BLaER1 treated with 17β-estradiol and CSF1 and Interleukin-3, amounts not matched to agents 10 nM and 100 nM (cell line): ENCODE data around the gene ZYG11B.
"Not testable (repeated sequence)": the region's sequence is repeated elsewhere in the genome, so short reads cannot be mapped to it uniquely, and the experiment has no call there.

Experiments
- H3K27ac ChIP-seq, 11 experiments: shearing (Covaris generic); formaldehyde crosslinking; 2 replicates each; pipeline ENCODE4 v1.8.1; 2022
- H3K27me3 ChIP-seq, 11 experiments: shearing (Covaris generic); formaldehyde crosslinking; 2 replicates each; pipeline ENCODE4 v1.8.1; 2022
- H3K36me3 ChIP-seq, 11 experiments: shearing (Covaris generic); formaldehyde crosslinking; 2 replicates each; pipeline ENCODE4 v1.8.1; 2022
- H3K4me1 ChIP-seq, 10 experiments: shearing (Covaris generic); formaldehyde crosslinking; 2 replicates each; pipeline ENCODE4 v1.8.1; 2022
- H3K4me2 ChIP-seq, 11 experiments: shearing (Covaris generic); formaldehyde crosslinking; 2 replicates each; pipeline ENCODE4 v1.8.1; 2022
- H3K4me3 ChIP-seq, 10 experiments: shearing (Covaris generic); formaldehyde crosslinking; 2 replicates each; pipeline ENCODE4 v1.8.1; 2022
- H3K9ac ChIP-seq, 11 experiments: shearing (Covaris generic); formaldehyde crosslinking; 2 replicates each; pipeline ENCODE4 v1.8.1; 2022
- H3K9me3 ChIP-seq, 11 experiments: shearing (Covaris generic); formaldehyde crosslinking; replicated peaks in 1 of 11; 2 replicates each; pipeline ENCODE4 v1.8.1; 2022
- H4K20me1 ChIP-seq, 11 experiments: shearing (Covaris generic); formaldehyde crosslinking; 2 replicates each; pipeline ENCODE4 v1.8.1; 2022
- Cebpa-rat ChIP-seq, 11 experiments: shearing (Covaris generic); IDR thresholded peaks; 2 replicates each; pipeline ENCODE4 v1.8.1; 2022

The ZYG11B gene

DNA sequence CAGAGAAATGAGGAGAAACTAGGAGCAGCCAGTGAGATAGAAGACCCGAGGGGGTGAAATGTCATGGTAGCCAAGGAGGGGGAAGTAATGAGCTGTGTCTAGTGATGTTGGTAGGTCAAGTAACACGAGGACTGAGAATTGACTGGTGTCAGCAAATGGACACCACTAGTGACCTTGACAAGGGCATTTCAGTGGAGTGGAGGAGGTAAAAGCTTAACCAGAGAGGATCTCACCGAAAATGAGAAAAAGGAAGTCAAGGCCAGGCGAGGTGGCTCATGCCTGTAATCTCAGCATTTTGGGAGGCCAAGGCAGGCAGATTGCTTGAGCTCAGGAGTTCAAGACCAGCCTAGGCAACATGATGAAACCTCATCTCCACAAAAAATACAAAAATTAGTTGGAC, 3.0 kb upstream of the ZYG11B start:
- peaks cover 0 to 16% (median 9%) of the 10 kb centered on the region in 11 experiments; a peak in 12 of 22 replicates for H4K20me1 ChIP-seq
- TF ChIP-seq Cebpa-rat (IDR thresholded peaks at IDR 0.05): no peak
- H3K27ac ChIP-seq: no peak overlapping the region
- no peak overlapping the region for H3K9ac ChIP-seq
- no peaks in the 10 kb centered on the region for H3K9me3 ChIP-seq
- peaks cover 12 to 22% (median 18%) of the 10 kb centered on the region in 10 experiments for H3K4me1 ChIP-seq
- no peaks in the 10 kb centered on the region for H3K27me3 ChIP-seq
- no peak overlapping the region for H3K4me3 ChIP-seq
- H3K36me3 ChIP-seq: no peaks in the 10 kb centered on the region; a peak in 1 of 22 replicates
- H3K4me2 ChIP-seq: no peak overlapping the region

DNA sequence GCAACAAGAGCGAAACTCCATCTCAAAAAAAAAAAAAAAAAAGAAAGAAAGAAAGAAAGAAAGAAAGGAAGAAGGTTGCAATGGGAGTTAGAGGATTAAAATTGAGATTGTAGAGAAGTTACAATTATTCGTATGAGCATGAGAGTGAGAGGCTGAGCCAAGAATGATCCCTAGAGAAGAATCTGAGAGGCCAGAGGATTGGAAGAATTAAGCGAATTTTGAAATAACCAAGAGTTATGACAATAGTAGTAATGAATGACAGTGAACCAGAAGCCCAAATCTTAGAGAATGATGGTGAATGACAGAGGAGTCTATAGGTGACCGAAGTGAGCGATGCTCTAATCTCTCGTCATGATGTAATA, 369 bp upstream of the ZYG11B start:
- H3K9ac ChIP-seq: peak overlapping the region; percentile 9 to 92 (median 59); a peak in 15 of 22 replicates
- peak overlapping the region; percentile 54 to 91 (median 74); a peak in 21 of 22 replicates for H3K4me2 ChIP-seq
- peak overlapping the region; percentile 40 to 95 (median 84); a peak in 18 of 20 replicates for H3K4me3 ChIP-seq

DNA sequence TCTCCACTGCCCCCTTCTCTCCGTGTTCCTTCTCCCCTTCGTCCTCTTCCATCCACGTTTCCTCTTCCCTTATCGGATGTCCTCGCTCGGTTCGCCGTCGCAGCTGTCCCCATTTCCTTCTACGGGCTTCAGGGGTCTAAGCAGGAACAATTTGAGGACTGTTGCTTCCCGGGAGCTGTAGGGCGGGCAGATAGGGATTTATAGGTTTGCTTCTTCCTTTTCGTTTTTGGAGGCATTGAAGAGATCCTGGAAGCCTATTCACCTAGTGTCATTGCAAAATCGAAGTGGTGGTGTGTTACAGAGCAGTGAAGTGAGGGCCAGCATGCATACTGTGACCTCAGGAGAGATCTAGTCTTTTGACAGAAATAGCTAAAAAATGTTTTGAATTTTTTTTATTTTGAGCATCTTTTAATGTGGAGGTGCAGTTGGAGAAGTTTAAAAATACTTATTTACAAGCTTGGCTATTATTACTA, 897 bp downstream of the ZYG11B start:
- Histone ChIP-seq H3K4me2 (peak overlapping the region; percentile 87 to 97 (median 91)), H4K20me1 (peaks cover 16 to 51% (median 31%) of the 10 kb centered on the region in 11 experiments; a peak in 14 of 22 replicates), H3K9ac (peak overlapping the region; percentile 83 to 94 (median 90)), H3K27ac (peak overlapping the region; percentile 74 to 90 (median 83)), H3K36me3 (peaks cover 7 to 21% (median 13%) of the 10 kb centered on the region in 11 experiments; a peak in 21 of 22 replicates), H3K4me3 (peak overlapping the region; percentile 78 to 95 (median 84)), H3K4me1 (peaks cover 27 to 45% (median 35%) of the 10 kb centered on the region in 10 experiments), H3K9me3 (peaks cover 0 to 5% (median 0%) of the 10 kb centered on the region in 11 experiments; a peak in 2 of 22 replicates), H3K27me3 (no peaks in the 10 kb centered on the region)
- TF ChIP-seq Cebpa-rat (IDR thresholded peaks at IDR 0.05): no peak

More for the DNA sequence above, 369 bp upstream of the ZYG11B start:
- TF ChIP-seq Cebpa-rat (IDR thresholded peaks at IDR 0.05): no peak
- peaks cover 13 to 42% (median 29%) of the 10 kb centered on the region in 11 experiments; a peak in 14 of 22 replicates for H4K20me1 ChIP-seq
- H3K27ac ChIP-seq: peak overlapping the region in 5 of 11 experiments; percentile 29 to 48 (median 44); a peak in 7 of 22 replicates
- no peaks in the 10 kb centered on the region for H3K9me3 ChIP-seq
- peaks cover 0 to 8% (median 4%) of the 10 kb centered on the region in 11 experiments; a peak in 6 of 22 replicates for H3K36me3 ChIP-seq
- H3K4me1 ChIP-seq: peaks cover 22 to 39% (median 29%) of the 10 kb centered on the region in 10 experiments
- no peaks in the 10 kb centered on the region for H3K27me3 ChIP-seq

DNA sequence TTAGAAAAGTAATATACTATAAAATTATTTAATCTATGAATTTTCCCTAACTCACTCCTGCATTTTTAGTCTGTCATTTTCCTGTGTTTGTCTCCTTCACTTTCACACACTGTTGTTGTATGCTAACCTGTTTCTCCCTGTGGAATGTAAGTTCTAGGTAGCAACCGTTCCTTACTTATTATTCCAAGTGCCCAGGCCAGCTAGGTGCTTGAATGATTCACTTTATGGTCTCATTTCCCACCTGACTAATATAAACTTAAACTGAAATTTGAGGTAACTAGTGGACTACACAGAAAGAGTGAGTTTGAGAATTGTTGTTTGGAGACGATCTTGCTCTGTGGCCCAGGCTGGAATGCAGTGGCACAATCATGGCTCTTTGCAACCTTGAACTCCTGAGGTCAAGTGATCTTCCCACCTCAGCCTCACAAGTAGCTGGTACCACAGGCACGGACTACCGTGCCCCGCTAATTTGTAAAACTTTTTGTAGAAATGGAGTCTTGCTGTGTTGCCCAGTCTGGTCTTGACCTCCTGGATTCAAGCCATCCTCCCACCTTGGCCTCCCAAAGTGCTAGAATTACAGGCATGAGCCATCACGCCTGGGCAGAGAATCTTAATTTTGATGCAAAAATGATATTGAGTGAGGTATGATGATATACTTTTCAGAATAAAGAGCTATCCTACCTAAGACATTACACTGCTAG, 1.9 kb downstream of the ZYG11B start:
- Histone ChIP-seq H3K9me3 (peaks cover 0 to 7% (median 0%) of the 10 kb centered on the region in 11 experiments; a peak in 2 of 22 replicates), H3K27me3 (no peaks in the 10 kb centered on the region), H4K20me1 (peaks cover 16 to 51% (median 31%) of the 10 kb centered on the region in 11 experiments; a peak in 14 of 22 replicates), H3K27ac (no peak overlapping the region), H3K4me3 (peak overlapping the region in 7 of 10 experiments; percentile 80 to 95 (median 87); a peak in 8 of 20 replicates), H3K36me3 (peaks cover 8 to 27% (median 18%) of the 10 kb centered on the region in 11 experiments; a peak in 21 of 22 replicates), H3K9ac (peak overlapping the region in 8 of 11 experiments; percentile 83 to 94 (median 90); a peak in 11 of 22 replicates), H3K4me1 (peaks cover 34 to 49% (median 40%) of the 10 kb centered on the region in 10 experiments), H3K4me2 (peak overlapping the region; percentile 87 to 97 (median 91))
- TF ChIP-seq Cebpa-rat (IDR thresholded peaks at IDR 0.05): no peak

DNA sequence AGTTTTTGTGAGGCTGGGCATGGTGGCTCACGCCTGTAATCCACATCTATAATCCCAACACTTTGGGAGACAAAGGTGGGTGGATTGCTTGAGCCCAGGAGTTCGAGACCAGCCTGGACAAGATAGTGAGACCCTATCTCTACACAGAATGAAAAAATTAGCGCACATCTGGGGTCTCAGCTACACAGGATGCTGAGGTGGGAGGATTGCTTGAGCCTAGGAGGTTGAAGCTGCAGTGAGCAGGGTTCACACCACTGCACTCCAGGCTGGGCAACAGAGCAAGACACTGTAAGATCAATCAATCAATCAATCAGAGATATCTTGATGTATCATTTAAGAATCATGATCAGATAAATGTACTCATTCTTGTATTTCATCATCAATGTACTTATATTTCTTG, 7.1 kb downstream of the ZYG11B start:
- peaks cover 15 to 30% (median 20%) of the 10 kb centered on the region in 10 experiments for H3K4me1 ChIP-seq
- no peaks in the 10 kb centered on the region for H3K27me3 ChIP-seq
- H3K9me3 ChIP-seq: peaks cover 0 to 7% (median 0%) of the 10 kb centered on the region in 11 experiments; a peak in 2 of 22 replicates
- no peak overlapping the region for H3K4me3 ChIP-seq
- no peak overlapping the region for H3K4me2 ChIP-seq
- H3K36me3 ChIP-seq: peaks cover 8 to 42% (median 23%) of the 10 kb centered on the region in 11 experiments; a peak in 21 of 22 replicates
- no peak overlapping the region for H3K9ac ChIP-seq
- no peak for TF ChIP-seq Cebpa-rat (IDR thresholded peaks at IDR 0.05)
- H3K27ac ChIP-seq: no peak overlapping the region
- peaks cover 7 to 86% (median 42%) of the 10 kb centered on the region in 11 experiments; a peak in 15 of 22 replicates for H4K20me1 ChIP-seq

DNA sequence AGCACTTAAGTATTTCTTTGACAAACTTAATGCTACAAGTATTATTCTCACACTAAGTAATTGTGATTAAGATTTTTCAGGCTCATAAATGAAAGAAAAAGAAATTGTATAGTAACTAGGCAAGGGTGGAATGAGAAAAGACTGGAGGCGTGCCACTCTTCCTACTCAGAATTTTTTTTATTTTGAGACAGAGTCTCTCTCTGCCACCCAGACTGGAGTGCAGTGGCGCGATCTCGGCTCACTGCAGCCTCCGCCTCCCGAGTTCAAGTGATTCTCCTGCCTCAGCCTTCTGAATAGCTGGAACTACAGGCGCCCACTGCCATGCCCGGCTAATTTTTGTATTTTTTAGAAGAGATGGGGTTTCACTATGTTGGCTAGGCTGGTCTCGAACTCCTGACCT, 9.1 kb downstream of the ZYG11B start:
- not testable (repeated sequence) for H3K4me2 ChIP-seq, H3K27ac ChIP-seq, H3K9ac ChIP-seq, H3K4me3 ChIP-seq, H3K27me3 ChIP-seq
- Histone ChIP-seq H3K9me3 (peaks cover 0 to 11% (median 0%) of the 10 kb centered on the region in 11 experiments; a peak in 8 of 22 replicates), H3K4me1 (peaks cover 6 to 14% (median 11%) of the 10 kb centered on the region in 10 experiments; a peak in 16 of 20 replicates), H3K36me3 (peaks cover 8 to 46% (median 26%) of the 10 kb centered on the region in 11 experiments), H4K20me1 (peaks cover 0 to 83% (median 34%) of the 10 kb centered on the region in 11 experiments; a peak in 13 of 22 replicates)

DNA sequence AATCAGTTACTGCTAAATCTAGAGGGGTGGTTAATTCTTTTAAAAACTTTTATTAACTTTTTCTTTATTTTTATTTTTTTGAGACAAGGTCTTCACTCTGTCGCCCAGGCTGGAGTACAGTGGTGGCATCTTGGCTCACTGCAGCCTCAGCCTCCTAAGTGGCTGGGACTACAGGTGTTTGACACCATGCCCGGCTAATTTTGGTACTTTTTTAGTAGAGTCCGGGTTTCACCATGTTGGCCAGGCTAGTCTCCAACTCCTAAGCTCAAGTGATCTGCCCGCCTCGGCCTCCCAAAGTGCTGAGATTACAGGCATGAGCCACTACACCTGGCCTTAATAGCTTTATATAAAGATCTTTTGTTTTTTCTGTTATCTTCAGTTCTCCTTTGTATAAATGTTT, 11.9 kb downstream of the ZYG11B start:
- Histone ChIP-seq H3K9me3 (peaks cover 7 to 35% (median 26%) of the 10 kb centered on the region in 11 experiments; a peak in 21 of 22 replicates), H3K36me3 (peaks cover 10 to 52% (median 30%) of the 10 kb centered on the region in 11 experiments; a peak in 21 of 22 replicates), H3K9ac (no peak overlapping the region), H3K4me1 (peaks cover 0 to 3% (median 0%) of the 10 kb centered on the region in 10 experiments; a peak in 2 of 20 replicates), H3K27me3 (no peaks in the 10 kb centered on the region), H4K20me1 (peaks cover 0 to 84% (median 25%) of the 10 kb centered on the region in 11 experiments; a peak in 13 of 22 replicates), H3K4me3 (no peak overlapping the region), H3K4me2 (no peak overlapping the region), H3K27ac (no peak overlapping the region)
- no peak for TF ChIP-seq Cebpa-rat (IDR thresholded peaks at IDR 0.05)

DNA sequence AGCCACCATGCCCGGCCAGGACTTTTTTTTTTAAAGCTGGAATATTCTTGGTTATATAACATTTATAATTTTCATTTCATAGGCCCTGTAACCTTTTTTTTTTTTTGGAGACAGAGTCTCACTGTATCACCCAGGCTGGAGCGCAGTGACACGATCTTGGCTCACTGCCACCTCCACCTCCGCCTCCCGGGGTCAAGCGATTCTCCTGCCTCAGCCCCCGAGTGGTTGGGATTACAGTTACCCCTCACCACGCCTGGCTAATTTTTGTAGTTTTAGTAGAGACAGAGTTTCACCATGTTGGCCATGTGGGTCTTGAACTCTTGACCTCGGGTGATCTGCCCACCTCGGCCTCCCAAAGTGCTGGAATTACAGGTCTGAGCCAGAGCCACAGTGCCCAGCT, 12.6 kb downstream of the ZYG11B start:
- no peak overlapping the region for H3K9ac ChIP-seq
- H3K4me2 ChIP-seq: no peak overlapping the region

More for the DNA sequence above, 12.6 kb downstream of the ZYG11B start:
- Histone ChIP-seq H3K4me3 (no peak overlapping the region), H3K27me3 (no peaks in the 10 kb centered on the region), H3K27ac (no peak overlapping the region), H4K20me1 (peaks cover 0 to 82% (median 25%) of the 10 kb centered on the region in 11 experiments; a peak in 13 of 22 replicates), H3K9me3 (peaks cover 7 to 35% (median 26%) of the 10 kb centered on the region in 11 experiments; a peak in 21 of 22 replicates), H3K36me3 (peaks cover 10 to 49% (median 30%) of the 10 kb centered on the region in 11 experiments; a peak in 21 of 22 replicates), H3K4me1 (peaks cover 0 to 3% (median 0%) of the 10 kb centered on the region in 10 experiments; a peak in 1 of 20 replicates)
- TF ChIP-seq Cebpa-rat (IDR thresholded peaks at IDR 0.05): no peak
